HG03520 (cell line): ENCODE data around the gene MAGEA9.
"Not testable (repeated sequence)": the region's sequence is repeated elsewhere in the genome, so short reads cannot be mapped to it uniquely, and the experiment has no call there.

ENCODE experiments used
- ATAC-seq: cut with Tn5 transposase; IDR thresholded peaks from one replicate; pipeline ENCODE4 v1.9.1; 2021; ENCODE audit warnings: mild to moderate bottlenecking, moderate library complexity; ENCODE audit not compliant: unreplicated experiment

MAGEA9 gene, protein sequence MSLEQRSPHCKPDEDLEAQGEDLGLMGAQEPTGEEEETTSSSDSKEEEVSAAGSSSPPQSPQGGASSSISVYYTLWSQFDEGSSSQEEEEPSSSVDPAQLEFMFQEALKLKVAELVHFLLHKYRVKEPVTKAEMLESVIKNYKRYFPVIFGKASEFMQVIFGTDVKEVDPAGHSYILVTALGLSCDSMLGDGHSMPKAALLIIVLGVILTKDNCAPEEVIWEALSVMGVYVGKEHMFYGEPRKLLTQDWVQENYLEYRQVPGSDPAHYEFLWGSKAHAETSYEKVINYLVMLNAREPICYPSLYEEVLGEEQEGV

DNA sequence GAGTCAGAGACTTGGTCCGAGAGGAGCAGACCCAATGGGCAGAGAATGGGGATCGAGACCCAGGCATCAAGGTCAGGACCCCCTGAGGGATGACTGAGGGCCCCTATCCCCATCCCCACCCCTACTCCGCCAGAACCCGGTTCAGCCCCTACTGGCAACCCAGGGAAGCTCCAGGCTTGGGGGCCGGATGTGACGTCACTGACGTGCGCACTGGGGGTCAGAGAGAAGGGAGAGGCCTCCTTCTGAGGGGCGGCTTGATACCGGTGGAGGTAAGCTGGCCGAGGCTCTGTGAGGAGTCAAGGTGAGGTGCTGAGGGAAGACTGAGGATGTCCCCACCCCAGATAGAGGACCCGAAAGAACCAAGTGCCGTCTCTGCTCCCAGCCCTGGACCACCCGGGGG, at the start of gene MAGEA9:
Gene MAGEA9, plus strand, starts transcription at position 204 of the 400 bp plus-strand sequence. CDS start 4,281 bp downstream, outside the sequence.
- not testable (repeated sequence) for ATAC-seq

DNA sequence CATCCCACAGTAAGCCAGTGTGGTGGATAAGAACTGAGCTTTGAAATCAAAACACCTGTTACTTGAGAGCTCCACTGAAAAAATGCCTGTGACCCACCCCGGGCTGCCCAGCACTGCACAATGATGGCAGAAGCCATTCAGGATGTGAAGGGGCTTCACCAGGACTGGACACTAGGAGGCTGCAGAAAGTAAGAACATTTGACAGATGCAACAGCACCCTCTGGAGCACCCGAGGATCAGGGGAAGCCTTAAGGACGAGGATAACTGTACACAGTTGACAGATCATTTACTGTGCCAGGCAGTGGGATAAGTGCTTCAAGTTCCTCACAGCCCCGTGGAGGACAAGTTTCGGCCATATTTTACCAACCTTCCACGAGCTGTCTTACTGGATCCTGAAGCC, 39.5 kb upstream of the MAGEA9 start:
- not testable (repeated sequence) for ATAC-seq

DNA sequence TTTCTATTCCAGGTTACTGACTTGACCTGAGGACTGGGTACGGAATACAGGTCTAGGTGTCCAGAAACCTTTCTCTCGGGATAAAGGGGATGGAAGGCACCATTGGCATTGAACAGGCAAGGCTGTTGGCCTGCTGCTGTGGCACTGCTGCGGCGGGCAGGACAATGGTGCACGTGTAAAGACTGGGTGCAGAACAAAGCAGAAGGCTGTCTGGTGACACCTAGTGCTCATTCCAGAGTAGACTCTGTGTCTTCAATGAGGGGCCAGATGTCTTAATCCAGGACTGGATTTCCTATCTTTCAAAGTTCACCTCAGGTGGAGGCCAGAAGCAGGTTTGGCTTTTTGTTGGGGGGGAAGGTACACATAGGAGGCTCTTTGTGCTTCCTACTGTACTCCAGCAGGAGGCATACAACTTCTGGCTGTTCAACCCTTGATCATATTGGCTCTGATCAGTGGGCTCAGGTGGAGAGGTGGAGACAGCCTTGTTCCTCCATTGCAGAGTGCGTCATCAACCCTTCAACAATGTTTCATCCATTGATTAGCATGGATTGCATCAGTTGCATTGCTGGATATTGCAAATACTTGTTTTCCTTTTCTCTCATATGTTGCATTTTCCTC, 35.2 kb upstream of the MAGEA9 start:
- not testable (repeated sequence) for ATAC-seq

DNA sequence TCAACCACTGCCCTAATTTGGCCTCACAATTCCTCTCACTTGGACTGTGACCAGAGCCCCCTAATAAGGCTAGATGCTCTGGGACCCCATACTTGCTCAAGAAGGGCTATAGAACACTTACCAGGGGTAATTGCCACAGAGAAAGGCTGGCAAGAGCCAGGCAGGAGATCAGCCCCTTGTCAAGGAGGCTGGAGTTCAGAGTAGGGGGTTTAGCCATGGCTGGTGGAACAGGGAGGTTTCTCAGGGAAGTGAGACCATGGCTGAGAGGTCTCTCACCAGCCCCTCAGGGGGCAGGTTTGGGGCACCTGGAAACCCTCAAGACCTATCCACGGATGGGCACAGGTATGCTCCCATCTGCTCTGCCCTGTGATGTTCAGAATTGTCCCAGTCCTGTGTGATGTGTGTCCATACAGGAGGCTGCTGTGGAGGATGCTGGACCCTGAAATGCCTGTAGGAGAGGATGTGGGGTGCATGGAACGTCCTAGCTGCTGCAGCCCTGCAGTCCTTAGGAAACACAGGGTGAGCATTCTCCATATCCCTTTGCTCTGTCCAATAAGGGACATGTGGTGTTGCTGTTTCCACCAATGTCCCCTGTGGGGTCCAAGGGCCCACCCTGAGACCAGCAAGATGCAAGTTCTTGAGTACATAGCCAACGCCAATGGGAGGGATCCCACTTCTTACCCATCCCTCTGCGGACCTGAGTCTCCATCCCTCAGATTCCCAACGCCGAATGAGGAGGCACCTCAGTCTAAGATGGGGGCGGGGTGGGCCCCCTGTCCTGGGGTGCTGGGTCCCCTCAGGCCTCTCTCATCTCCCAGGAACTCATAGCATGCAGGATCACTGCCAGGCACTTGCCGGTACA, 24.3 kb upstream of the MAGEA9 start:
- ATAC-seq: no peak

DNA sequence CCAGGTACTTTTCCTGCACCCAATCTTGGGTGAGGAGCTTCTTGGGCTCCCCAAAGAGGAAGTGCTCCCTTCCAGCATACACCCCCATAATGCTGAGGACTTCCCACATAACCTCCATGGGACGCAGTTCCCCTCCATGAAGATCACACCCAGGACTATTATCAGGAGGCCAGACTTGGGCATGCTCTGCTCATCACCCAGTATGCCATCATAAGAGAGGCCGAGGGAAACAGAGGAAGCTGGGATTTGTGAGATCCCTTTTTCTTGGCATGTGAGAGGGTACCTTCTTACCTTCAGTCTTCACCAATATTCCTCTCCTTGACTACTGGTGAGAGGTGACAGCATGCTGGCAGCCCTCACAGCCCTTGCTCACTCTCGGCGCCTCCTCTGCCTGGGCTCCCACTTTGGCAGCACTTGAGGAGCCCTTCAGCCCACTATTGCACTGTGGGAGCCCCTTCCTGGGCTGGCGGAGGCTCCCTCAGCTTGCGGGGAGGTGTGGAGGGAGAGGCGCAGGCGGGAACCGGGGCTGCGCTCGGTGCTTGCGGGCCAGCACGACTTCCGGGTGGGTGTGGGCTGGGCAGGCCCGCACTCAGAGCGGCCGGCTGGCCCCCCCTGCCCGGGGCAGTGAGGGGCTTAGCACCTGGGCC, 23.5 kb upstream of the MAGEA9 start:
- ATAC-seq: no peak

DNA sequence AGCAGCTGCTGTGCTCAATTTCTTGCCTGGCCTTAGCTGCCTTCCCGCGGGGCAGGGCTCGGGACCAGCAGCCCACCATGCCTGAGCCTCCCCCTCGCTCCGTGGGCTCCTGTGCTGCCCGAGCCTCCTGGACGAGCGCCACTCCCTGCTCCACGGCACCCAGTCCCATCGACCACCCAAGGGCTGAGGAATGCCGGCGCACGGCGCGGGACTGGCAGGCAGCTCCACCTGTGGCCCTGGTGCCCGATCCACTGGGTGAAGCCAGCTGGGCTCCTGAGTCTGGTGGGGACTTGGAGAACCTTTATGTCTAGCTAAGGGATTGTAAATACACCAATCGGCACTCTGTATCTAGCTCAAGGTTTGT, 23.0 kb upstream of the MAGEA9 start:
- not testable (repeated sequence) for ATAC-seq

DNA sequence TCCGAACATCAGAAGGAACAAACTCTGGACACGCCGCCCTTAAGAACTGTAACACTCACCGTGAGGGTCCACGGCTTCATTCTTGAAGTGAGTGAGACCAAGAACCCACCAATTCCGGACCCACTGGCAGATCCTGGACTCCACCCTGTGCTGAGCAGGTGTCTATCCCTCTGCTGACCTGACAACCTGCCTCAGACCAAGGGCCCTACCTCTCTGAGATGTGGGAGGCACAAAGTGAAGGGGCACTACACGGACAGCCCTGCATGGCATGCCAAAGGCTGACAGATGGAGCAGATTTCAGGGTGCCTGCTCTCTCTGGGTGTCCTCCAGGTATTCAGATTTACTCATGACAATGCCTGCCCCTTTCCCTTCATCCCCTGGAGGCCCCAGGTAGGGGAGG, 21.9 kb upstream of the MAGEA9 start:
- no peak for ATAC-seq

DNA sequence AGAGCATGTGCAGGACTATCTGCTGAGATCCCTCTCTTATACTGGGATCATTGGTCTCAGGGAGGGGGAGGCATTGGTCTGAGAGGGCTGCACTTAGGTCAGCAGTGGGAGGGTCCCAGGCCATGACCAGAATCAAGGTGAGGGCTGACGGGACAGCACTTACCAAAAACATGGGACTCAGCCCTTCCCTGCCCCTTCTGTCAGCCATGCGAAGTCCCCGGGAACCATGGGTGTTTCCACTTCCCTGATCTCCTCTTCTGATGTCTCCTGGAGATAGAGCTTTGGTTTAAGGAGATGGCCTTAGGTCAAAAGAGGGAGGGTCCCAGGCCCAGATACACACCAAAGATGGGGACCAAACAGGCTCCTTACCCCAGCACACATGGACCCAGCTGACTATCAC, 20.8 kb upstream of the MAGEA9 start:
- no peak for ATAC-seq

DNA sequence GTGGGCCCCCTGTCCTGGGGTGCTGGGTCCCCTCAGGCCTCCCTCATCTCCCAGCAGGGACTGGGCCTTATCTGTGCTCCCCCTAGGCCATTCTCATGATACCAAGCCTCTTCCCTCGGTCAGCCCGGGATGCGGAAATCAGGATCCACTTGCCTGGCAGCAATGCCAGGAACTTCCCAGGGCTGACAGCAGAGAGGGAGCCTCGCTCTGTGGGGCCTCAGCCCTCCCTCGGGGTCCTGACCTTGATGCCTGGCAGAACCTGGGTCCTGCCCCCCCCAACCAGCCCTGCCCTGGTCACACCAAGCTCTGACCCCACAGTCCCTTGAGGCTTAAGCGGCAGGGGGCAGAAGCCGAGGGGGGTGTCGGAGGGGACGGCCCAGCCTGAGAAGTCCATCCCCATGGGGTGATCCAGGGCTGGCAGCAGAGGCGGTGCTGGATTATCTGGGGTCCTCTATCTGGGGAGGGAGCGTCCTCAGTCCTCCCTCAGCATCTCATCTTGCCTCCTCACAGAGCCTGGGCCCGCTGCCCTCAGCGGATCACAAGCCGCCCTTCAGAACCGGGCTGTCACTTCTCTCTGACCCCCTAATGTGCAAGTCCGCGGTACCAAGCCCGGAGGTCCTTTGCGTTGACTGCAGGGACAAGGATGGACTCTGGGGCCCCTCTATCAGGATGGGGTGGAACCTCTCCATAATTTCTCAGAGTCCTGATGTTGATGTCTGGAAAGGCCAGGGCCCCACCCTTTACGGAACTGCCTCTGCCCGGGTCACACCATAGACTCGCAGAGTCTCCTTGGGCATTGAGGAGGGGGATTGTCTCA, 19.7 kb upstream of the MAGEA9 start:
- ATAC-seq: not testable (repeated sequence)

DNA sequence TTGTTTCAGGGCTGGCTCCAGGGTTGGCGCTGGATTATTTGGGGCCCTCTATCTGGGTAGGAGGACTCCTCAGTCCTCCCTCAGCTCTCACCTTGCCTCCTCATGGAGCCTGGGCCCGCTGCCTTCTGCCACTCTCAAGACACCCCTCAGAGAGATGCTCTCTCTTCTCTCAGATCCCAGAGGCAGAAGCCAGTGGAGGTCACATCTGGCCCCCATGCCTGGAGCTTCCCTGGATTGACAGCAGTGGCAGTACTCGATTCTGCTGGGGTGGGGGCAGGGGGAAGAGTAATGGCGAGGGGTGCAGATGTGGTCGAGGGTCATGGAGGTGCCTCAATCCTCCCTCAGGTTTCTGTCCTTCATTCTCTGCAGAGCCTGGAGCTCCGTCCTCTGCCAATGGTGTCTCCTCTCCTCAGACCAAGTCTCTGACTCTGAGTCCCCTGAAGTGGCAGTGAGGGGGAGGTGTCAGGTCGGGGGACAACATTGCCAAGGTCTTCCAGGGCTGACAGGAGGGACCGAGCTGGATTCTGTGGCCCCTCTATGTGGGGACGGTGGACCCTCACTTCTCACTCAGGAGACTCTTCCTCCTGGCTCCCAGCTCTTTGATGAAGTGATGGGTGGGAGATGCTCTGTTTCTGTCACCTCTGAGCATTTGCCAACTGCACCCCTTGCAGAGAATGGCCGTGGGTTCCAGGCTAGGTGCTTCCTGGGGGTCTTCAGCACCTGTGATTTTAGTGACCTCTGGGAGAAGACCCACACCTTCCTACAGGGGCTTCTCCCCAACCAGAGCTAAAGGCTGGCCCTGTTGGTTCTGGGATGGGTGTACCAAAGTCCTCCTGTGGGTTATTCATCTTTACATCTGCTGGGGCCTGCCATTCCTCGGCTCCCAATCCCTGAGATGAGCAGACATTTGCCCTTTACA, 18.8 kb upstream of the MAGEA9 start:
- ATAC-seq: no peak

DNA sequence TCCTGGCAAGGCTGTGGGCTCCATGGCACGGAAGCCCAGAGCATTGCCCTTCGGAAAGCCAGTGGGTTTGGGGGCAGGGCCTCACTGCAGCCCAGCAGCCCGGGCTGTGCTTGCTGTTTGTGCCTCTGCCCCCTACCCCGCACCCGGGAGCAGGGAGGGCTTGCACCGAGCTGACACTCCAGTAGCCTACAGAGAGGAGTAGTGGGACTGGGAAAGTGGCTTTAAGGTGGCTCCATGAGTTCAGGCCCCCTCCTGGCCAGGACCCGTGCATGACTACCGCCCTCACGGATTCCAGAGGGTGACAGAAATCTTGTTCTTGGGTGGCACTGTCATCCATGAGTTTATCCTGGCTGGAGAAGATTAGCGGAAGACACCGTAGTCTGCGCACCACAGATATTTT, 11.4 kb upstream of the MAGEA9 start:
- not testable (repeated sequence) for ATAC-seq

DNA sequence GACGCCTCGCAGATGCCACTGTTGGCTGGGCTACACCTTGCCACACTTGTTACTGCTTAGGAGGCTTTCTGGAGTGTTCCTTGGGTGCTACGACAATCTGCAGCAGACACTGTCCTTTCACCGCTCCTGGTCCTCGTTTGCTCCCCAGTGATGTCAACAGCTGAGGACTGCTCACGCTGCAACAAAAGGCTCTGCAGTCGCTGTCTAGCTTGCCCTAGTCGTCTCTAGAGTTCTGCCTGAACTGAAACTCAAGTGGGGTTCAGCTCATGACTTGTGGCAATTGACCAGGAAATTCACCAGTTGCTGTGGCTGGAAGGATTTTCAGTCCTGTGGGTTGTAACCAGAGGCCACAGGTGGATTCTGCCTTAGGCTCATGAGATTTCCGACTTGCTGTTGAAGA, 8.7 kb upstream of the MAGEA9 start:
- not testable (repeated sequence) for ATAC-seq

DNA sequence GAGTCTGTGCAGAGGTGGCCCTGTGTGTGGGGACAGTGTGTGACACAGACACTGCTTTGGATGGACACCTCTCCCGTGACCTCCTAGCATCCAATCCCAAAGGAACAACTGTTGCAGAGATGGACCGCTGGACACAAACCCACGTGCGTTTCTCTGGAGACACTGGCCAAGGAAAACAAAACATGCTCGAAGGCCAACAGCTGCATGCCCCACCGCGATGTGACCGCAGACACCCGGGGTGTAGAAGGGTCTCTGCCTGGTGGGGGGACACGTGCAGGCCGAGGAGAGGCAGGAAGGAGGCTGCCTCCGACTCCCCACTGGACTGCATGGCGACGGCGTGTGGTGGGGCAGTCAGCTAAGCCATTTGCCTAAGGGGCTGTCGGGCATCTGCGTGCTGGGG, 8.0 kb upstream of the MAGEA9 start, which contains the start of gene HSFX1:
Gene HSFX1, plus strand, starts transcription at position 301 of the 400 bp plus-strand sequence. CDS start 614 bp downstream, outside the sequence.
- not testable (repeated sequence) for ATAC-seq

DNA sequence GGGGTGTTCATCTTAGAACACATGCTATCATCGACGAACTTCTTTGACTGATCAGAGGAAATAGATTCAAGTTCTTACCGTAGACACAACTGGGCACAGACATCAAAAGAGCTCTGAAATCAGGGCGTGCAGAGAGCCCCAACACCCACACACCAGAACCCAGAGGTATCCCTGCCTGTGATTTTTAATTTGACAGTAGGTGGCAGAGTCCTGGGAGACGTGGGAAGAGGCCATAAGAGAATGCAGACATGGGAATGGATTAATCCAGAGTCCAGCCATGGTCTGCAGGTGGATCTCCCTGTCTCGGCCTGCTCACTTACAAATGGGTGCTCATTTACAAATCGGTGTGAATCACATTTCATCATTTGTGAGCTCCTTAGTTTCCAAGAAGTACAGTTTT, 3.7 kb upstream of the MAGEA9 start:
- not testable (repeated sequence) for ATAC-seq

DNA sequence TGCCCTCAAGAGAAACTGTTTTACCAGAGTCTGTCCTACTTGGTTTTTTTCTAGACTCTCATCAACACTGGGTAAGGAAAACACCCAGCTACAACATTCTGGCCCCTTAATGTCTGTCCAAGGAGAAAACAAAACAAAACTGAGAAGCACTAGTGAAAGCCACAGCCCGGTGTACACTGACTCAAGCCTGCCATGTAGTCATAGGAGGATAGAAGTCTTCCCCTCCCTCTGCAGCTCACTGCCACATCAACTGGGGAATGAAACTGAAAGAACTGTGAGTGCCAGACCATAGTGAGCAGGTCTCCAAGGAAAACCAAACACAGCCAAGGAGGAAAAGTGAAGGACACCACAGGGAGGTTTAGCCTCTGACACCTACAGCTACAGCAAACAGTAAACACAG, 13.8 kb downstream of the MAGEA9 start:
- ATAC-seq: peak; percentile 100

DNA sequence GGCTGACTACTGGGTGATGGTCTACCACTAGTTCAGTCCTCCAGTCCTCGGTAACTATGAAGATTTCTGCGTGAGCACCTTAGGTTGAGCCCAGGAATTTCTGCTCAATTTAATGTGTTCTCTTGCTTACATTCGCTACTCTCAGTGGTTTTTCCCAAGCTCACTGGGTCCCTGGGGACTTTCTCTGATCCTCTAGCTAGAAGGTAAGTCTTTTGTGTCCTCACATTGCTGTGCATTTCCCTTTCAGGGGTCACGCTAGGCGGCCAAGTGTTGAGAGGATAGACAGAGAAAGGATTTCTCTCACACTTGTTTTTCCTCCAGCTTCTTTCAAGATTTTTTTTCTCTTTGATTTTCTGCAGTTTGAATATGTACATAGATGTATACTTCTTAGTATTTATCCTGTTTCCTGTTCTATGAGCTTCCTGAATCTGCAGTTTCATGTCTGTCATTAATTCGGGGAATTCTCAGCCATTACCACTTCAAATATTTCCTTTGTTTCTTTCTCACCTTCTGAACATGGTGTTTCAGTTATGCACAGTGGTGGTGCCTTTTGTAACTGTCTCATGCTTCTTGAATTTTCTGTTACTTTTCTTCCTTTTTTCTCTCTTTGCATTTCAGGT, 17.5 kb downstream of the MAGEA9 start:
- no peak for ATAC-seq

DNA sequence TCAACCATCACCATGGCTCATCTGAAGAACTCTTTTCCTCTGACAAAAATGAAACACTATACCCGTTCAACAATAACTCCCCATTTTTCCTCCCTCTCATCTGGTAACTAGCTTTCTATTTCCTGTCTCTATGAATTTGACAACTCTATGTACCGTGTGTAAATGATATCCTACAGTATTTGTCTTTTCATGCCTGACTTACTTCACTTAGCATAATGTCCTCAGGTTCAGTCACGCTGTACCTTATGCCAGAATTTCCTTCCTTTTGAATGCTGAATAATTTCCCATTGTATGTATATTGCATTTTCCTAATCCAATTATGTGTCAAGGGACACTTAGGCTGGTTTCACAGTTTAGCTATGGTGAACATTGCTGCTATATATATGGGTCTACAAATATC, 18.2 kb downstream of the MAGEA9 start:
- ATAC-seq: no peak

DNA sequence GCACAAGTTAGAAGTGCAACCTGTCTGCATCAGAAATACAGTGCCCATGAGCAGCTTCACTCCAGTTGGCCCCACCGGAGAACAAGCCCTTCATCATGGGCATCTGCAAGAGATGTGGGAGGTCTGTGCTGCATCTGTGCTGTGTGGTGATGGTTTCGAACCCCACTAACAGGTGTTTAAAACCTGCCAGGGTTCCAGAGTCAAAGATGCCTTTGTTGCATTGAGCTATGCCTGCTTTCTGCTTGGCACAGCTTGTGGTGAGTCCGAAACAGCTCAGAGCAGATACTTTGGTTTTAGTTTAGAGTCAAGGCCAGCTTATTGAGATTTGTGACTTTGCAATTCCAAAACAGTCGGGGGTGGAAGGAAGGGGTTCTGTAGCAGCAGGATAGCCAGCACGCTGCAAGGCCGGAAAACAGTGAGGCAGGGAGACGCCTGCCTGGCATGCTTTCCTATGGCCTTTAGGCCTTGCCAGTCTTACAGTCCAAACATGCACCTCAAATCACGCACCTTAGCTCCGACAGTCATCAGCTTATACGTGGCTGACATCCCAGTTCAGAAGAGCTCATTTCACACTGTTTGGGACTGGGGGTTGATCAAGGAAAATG, 21.8 kb downstream of the MAGEA9 start:
- ATAC-seq: no peak
